Kidney tubule cell (primary cell): ENCODE data around the gene CADPS.

ENCODE experiments used
- DNase-seq: peaks from one replicate; pipeline ENCODE4 v3.0.0-alpha.2; 2018; ENCODE audit warnings: low spot score

Gene CADPS

DNA sequence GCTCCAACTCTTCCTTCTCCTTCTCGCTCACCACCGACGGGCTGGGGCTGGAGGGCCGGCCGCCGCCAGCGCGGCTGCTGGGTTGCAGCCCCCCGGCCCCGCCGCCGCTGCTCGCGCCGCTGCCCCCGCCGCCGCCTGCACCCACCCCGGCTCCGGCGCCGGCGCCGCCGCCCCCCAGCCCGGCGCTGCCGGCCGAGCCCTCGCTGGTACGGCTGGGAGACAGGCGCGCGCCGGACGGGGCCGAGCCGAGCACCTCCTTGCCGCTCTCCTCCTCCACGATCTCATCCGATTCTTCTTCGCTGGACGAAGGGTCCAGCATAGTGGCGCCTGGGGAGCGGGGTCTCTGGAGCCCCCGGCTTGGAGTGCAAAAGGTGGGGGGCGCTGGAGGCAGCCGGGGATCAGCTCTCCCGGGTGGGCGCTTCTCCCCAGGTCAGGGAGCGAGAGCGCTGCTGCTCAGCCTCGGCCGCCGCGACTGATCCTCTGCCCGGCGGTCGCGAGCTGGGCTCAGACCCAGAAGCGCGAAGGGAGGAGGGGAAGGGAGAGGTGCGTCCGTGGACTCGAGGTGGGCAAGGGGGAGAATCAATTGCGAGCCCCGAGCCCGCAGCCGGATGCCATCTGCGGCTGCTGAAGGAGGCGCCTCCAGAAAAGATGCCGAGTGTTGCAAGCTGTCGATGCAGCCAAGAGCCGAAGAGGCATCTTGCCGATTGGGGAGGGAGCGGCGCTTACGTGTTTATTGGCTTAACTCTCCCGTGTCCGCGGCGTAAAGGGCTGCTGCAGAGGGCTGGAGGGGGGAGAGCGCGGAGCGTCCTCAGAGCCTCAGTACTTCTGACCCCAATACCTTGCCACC lies at the start of gene CADPS:
Gene CADPS, minus strand, starts transcription at position 706 of the 847 bp plus-strand sequence. Its CDS starts 387 bp downstream, at position 319.
- DNase-seq = no peak

DNA sequence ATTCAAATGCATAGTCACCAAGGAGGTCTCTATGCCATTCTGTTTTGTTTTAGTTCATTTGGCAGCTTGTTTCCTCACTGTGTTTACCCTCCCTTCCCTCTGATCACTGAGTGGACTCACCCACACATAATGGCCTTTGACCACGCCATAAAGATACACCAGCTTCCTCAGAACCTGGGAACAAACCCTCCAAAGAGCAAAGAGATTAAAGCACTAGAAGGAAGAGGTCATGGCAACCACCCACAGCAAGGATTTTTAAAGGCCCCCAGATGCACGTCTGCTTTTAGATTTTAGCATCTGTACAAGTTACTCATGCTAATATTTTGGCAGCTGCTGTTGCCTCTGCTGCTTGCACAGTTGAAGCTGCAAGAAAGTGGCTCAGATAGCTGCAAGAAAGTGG lies 47.9 kb upstream of the CADPS start:
- no peak for DNase-seq

- DNase-seq = no peak
Observed at GRCh38 chr3:62922326-62922725, 47.1 kb upstream of the CADPS start.

DNA sequence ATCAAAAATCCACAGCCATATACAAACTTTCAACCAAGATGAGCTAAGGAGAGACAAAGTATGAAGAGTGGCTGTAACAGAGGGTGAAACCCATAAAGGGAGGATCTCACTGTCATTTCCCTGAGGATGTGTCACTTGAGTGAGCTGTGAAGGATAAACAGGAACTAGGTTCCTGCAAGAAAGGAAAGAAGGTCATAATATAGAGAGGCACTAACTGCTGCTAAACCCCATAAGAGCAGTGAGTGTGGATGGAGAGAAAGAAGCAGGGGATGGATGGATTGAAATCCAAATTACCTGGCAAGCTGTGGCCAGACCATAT lies 45.2 kb upstream of the CADPS start:
- DNase-seq = no peak

DNA sequence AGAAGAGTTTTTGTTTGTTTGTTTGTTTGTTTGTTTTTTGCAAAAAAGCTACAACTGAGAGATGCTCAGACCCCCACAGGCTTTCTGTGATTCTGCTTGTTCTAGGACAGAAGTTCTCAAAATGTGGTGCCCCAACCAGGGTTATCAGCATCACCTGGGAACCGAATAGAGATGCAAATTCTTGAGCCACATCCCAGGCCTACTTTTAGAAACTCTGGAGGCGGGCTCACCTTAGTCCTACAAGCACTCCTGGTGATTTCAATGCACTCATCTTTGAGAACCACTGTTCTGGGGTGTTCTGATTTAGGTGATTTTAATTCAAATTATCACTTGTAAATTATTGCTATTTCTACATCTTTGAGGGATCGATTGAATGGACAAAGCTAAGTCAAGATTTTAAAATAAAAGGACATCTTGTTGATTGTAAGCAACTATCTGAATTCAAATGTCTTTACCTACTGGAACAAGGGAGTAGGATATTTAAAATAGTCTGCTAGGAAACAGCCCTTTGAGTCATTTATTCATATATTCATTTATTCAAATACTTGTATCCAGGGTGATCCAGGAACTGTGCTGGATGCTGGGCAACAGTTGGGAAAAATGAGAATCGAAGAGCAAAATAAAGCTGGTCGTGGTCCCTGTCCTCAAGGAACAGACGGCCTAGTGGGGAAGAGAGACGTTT lies 44.7 kb upstream of the CADPS start:
- no peak for DNase-seq

DNA sequence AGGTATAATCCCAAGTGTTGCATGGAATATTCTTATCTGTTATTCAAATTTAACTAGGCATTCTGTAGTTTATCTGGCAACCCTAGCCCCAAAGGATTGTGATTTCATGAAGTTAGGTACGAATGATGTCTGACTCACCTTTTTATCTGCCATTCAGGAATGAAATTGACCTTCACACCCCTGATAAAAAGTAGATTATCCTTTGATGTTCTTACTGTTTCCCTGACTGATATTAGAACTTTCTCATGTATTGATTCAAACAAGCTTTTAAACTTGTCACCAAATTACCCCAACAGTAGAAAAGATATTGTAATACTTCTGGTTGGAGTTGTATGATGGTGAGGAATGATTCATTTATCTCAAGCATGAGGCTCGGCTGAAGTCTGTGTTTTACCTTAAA lies 43.6 kb upstream of the CADPS start:
- DNase-seq = no peak

- no peak for DNase-seq
Observed at GRCh38 chr3:62918131-62918530, 42.9 kb upstream of the CADPS start.

DNA sequence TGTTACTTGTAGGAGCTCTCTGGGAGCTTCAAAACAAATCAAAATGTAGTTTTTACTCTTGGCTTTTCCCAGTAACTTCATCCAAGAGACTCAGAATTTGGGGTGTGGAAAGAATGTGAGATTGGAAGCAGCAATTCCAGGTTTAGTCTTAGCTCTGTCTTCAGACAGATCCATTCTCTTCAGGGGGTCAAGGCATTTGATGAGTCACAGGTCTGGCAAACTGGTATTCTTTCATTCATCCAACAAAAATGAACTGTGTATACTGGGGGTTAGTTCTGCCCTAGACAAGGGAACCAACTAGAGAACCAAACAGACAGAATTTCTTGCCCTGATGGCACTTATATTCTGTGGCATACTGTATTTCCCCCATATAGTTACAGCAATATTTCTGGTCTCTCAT lies 36.3 kb upstream of the CADPS start:
- DNase-seq = no peak

DNA sequence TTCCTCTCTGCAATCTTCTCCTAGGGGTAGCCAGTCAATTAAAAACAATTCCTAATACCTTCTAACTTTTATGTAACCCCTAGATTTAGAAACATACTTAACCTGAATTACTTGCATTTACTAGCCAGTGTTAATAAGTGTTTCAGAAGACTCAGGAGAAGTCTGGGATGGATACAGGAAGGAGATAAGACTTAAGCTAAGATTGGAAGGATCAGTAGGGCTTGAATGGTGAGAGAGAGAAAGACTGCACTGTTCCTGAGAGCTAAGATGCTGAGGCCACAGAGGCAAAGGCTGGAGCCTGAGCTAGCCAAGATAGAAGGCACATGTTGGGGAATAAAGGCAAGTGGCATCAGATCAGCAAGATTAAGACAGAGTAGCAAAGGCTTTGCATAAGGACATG lies 30.1 kb upstream of the CADPS start:
- no peak for DNase-seq

DNA sequence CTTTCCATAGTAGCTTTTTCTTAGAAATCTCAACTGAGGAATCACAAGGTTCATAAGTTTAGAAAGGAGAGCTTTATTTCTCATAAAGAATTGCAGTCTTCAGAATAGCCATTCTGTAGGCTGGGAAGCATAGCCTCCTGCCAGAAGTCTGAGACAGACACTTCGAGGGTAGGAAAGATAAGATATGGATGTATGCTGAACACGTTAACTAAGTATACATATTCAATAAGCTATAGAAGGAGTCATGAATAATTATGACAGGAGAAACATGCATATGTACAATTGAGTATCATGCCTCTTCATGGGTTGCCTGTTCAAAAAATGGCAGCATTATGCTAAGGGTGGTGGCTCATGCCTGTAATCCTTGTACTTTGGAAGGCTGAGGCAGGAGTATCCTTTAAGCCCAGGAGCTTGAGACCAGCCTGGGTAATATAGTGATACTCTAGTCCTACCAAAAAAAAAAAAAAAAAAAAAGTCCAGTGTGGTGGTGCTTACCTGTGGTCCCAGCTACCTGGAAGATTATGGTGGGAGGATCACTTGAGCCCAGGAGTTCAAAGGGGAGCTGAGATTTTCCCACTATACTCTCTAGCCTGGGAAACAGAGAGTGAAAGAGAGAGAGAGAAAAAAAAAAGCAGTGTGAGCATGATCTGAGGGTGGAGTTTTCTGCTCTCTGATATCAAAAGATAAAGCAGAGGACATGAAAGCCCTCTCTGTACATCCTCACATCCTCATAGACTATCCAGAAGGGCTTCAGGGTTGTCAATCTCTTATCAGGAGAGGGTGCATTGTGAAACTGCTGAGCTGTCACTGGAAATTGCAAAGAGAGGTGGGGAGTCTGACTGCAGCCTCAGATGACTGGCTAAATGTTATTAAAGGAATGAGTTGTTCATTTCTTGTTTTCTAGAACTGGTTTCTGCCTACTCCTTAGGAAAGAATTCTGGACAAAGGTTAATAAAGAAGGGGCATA lies 23.6 kb upstream of the CADPS start:
- DNase-seq = no peak

DNA sequence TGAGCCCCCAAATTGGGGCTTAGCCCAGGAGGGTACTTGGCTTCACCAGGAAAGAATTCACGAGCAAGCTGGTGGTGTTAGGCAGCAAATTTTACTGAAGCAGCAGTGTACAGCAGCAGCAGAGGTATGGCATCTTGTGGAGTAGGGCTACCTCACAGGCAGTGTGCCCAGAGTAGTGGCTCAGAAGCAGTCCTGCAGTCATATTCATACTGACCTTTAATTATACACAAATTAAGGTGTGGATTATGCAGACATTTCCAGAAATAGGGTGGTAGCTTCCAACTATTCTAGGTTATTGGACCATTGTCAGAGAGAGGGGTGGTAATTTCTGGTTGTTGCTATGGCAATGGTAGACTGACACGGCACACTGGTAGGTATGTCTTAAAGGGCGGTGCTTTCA lies 20.7 kb upstream of the CADPS start:
- no peak for DNase-seq

DNA sequence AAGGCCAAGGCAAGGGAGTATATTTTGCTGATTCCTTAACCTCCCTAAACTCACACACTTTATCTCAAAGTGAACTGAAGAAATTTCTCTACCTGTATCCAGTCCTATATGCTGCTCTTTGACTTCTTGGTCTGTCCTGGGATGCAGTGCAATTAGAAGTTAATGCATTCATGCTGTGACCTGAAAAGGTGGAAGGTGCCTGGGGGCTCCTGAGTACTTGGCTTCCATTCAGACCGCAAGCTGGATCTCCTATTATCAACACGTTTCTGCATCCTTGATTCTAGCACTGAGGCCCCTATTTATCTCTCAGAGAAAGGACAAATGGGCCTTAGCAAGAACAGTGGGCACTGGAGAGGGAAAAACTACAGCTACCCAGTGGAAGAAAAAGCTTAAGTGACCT lies 17.7 kb upstream of the CADPS start:
- no peak for DNase-seq

DNA sequence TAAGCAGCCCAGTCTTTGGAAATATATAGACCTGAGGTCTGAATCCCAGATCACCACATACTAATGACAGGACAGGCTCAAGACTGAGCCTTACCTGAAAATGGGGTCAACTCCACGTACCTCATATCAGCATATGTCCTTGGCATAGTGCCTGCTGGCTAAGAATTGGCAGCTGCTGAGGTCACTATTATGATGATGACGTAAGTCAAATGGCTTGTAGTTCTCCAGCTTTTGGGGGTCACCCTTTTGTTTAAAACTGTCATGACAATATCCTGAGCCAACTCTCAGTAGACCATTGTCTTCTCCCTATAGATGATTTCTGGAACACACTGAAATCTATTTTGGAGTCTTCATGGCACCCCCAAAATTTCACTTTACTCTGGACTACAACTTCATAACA lies 16.8 kb upstream of the CADPS start:
- no peak for DNase-seq

DNA sequence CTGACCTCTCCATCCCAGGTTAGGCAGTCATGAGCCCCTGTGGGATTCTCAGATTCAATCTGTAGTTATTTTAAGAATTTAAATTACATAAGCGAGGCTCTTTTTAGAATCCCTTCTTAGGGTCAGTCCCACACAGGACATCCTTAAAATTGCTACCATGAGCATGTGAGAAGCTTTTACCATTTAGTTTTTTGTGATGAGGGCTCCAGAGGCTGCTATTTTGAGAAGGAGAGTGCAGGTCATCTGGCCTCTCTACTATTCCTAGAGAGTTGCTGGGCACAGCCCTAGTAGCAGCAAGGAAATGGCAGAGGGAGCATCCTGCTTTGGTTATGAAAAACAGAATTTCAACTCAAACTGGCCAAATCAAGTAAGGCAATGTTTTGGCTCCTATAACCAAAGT lies 13.6 kb upstream of the CADPS start:
- no peak for DNase-seq

DNA sequence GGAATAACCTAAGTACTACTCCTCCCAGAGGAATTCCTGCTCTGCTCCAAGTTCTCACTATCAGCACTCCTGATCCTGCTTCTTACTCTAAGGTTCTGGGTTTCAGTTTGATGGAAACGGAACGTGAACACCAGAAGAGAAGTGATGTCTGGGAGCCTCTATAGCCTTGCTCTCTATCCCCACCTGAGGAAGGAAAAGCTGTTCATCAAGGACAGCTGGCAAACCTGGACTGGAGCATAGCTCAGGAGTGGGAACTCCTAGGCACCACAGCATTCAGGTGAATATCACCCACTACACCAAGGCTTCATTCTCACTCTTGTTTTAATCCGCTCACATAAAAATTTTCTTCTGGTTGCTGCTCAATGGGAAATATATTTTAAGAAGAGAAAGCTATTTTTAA lies 13.0 kb upstream of the CADPS start:
- no peak for DNase-seq

DNA sequence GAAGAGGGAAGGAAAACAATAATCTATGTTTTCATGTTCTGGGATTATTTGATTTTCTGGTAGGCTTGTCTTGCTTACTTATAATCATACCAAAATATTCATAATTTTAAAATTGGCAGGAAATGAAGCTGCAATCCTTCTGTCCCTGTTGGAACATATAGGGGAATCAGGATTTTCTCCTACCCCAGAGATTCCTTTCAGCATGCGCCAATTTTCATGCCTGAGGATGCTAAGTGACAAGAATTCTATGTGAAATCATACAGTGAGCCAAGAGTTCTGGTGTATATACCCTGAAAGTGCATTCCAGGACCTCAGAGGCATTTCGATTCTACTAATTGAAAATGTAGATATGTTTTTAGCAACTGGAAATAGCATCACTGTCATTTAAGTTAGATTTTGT lies 9.9 kb upstream of the CADPS start:
- no peak for DNase-seq

- no peak for DNase-seq
Observed at GRCh38 chr3:62884096-62884870, 9.1 kb upstream of the CADPS start.

GRCh38 chr3:62882676-62883200 lies 7.5 kb upstream of the CADPS start:
- DNase-seq = no peak

DNA sequence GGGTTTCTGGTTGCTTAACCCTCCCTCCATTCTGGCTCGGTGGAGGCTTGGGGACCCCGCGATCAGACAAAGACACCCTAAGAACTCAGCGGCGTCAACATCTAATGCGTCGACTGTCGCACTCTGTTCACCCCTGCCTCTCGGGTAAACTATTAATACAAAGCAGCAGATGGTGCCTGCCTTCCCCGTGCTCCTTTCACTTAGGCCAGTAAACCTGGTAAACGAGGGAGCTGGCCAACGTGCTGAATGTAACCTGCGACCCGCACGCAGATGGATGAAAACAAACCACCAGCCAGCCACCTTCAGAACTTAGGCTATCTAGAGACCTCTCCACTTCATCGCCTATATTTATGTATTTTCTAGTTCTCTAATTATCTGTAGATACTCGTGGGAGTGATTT lies 848 bp upstream of the CADPS start:
- DNase-seq = peak; percentile 53

DNA sequence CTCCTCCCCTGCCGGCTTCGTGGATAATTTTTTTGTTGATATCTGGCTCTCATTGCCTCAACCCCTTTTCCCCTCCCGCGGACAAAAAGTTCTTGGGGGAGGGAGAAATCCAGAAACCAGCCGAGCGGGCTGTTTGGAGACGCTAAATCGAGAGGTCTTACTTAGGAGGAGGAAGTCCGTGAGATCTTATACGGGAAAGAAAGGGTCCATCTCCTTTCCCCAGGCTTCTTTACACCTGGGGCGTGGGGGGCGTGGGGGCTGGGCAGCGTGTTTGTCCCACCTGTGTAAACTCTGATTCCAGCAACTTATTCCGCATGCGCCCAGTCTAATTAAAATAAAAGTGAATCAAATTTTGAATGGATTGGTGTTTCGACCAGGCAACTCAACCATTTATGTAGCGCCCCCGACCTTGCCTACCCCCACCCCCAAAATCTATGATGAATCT lies 364 bp upstream of the CADPS start:
- no peak for DNase-seq
